ENCODE data around the gene PLEKHM3. TPM values are rescaled to one million over a fixed set of nuclear protein-coding genes. Genes with fewer than 3 reads are reported as not detected.

Gene PLEKHM3
- total and polyA plus RNA-seq, 2 donors (not counting 1 experiment from before 2014, with no cell fraction given): 5.3 to 20.1 TPM

DNA sequence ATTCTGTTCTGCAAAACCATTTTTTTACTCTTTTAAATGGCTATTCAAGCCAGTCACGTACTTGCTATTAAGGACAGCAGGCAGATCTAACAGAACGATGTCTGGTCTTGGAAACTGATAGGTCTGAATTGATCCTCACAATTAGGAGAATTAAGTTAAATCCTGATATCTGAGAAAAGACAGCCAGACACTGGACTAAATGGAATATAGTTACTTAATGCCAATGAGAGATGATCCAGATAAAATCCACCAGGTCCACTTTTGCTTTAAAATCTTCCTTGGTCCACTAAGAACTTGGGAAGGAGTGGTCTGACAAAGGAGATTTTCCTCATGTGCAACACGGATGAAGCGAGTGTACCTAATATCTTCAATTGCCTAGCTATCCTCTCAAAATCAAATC lies 86.9 kb downstream of the PLEKHM3 start:
- TF ChIP-seq, protein P1, sequence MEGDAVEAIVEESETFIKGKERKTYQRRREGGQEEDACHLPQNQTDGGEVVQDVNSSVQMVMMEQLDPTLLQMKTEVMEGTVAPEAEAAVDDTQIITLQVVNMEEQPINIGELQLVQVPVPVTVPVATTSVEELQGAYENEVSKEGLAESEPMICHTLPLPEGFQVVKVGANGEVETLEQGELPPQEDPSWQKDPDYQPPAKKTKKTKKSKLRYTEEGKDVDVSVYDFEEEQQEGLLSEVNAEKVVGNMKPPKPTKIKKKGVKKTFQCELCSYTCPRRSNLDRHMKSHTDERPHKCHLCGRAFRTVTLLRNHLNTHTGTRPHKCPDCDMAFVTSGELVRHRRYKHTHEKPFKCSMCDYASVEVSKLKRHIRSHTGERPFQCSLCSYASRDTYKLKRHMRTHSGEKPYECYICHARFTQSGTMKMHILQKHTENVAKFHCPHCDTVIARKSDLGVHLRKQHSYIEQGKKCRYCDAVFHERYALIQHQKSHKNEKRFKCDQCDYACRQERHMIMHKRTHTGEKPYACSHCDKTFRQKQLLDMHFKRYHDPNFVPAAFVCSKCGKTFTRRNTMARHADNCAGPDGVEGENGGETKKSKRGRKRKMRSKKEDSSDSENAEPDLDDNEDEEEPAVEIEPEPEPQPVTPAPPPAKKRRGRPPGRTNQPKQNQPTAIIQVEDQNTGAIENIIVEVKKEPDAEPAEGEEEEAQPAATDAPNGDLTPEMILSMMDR (conservative IDR thresholded peaks at IDR 0.05 in 1 of 2, IDR thresholded peaks at IDR 0.05 in 1 of 2; ENCODE audit: low read depth in 1 of 2, low read length in 2 of 2): no peak
- TF ChIP-seq EZH2 (IDR thresholded peaks at IDR 0.05; ENCODE audit: low read length, missing control alignments): no peak

DNA sequence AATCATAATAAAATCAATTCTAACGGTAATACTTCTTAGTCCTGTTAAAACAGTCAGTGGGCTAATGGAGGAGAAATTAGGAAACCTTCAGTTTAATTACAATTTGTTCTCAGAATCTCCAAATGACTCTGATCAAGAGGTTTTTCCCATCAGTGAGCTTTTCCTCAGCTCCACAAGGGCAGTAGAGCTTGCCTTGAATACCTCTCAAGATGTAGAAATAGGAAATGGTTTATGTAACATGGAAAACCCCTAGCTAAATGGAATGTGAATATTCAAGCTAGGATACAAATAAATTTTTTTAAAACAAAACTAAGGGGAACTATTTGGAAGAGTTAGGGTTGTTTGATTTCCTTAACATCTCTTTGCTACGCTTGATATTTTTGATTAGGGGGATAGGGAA lies 87.5 kb downstream of the PLEKHM3 start:
- H3K27me3 ChIP-seq (ENCODE audit: control insufficient read depth, insufficient read depth, low read length): no peaks in the 10 kb centered on the region

More for the DNA sequence above, 86.9 kb downstream of the PLEKHM3 start:
- Histone ChIP-seq H3K27me3 (ENCODE audit: control insufficient read depth, insufficient read depth, low read length) (no peaks in the 10 kb centered on the region), H3K4me3 (replicated peaks in 1 of 4; ENCODE audit: control extremely low read depth in 1 of 4, insufficient read depth in 1 of 4, low read depth in 3 of 4, low read length in 4 of 4) (no peak overlapping the region), H3K4me2 (ENCODE audit: extremely low read depth, insufficient read depth, low read length) (no peak overlapping the region), H3K27ac (ENCODE audit: insufficient read depth, low read length) (no peak overlapping the region), H3K36me3 (ENCODE audit: control insufficient read depth, insufficient read depth, low read length) (no peaks in the 10 kb centered on the region), H3K4me1 (ENCODE audit: control insufficient read depth, extremely low read depth, insufficient read depth, low read length) (no peaks in the 10 kb centered on the region), H3K9me3 (ENCODE audit: control insufficient read depth, insufficient read depth, low read depth, low read length) (no peaks in the 10 kb centered on the region), H3K79me2 (ENCODE audit: control insufficient read depth, insufficient read depth, low read length) (no peaks in the 10 kb centered on the region), H4K20me1 (ENCODE audit: control insufficient read depth, extremely low read depth, insufficient read depth, low read length) (no peaks in the 10 kb centered on the region), H3K9ac (ENCODE audit: insufficient read depth, low read length) (no peak overlapping the region), H2AFZ (ENCODE audit: low read length) (no peak overlapping the region)
- no peak for DNase-seq (ENCODE audit: low read depth in 2 of 2)

GRCh38 chr2:207937253-207937652 lies 88.1 kb downstream of the PLEKHM3 start:
- Histone ChIP-seq H3K27me3 (ENCODE audit: control insufficient read depth, insufficient read depth, low read length) (no peaks in the 10 kb centered on the region), H2AFZ (ENCODE audit: low read length) (no peak overlapping the region), H3K36me3 (ENCODE audit: control insufficient read depth, insufficient read depth, low read length) (no peaks in the 10 kb centered on the region), H3K79me2 (ENCODE audit: control insufficient read depth, insufficient read depth, low read length) (no peaks in the 10 kb centered on the region), H3K9ac (ENCODE audit: insufficient read depth, low read length) (no peak overlapping the region), H3K27ac (ENCODE audit: insufficient read depth, low read length) (no peak overlapping the region), H3K9me3 (ENCODE audit: control insufficient read depth, insufficient read depth, low read depth, low read length) (no peaks in the 10 kb centered on the region), H3K4me3 (replicated peaks in 1 of 4; ENCODE audit: control extremely low read depth in 1 of 4, insufficient read depth in 1 of 4, low read depth in 3 of 4, low read length in 4 of 4) (no peak overlapping the region), H3K4me2 (ENCODE audit: extremely low read depth, insufficient read depth, low read length) (no peak overlapping the region), H4K20me1 (ENCODE audit: control insufficient read depth, extremely low read depth, insufficient read depth, low read length) (no peaks in the 10 kb centered on the region), H3K4me1 (ENCODE audit: control insufficient read depth, extremely low read depth, insufficient read depth, low read length) (no peaks in the 10 kb centered on the region)
- DNase-seq (ENCODE audit: low read depth in 2 of 2): no peak
- TF ChIP-seq, protein P1 (conservative IDR thresholded peaks at IDR 0.05 in 1 of 2, IDR thresholded peaks at IDR 0.05 in 1 of 2; ENCODE audit: low read depth in 1 of 2, low read length in 2 of 2): no peak
- TF ChIP-seq EZH2 (IDR thresholded peaks at IDR 0.05; ENCODE audit: low read length, missing control alignments): no peak

More for the DNA sequence above, 87.5 kb downstream of the PLEKHM3 start:
- TF ChIP-seq, protein P1 (conservative IDR thresholded peaks at IDR 0.05 in 1 of 2, IDR thresholded peaks at IDR 0.05 in 1 of 2; ENCODE audit: low read depth in 1 of 2, low read length in 2 of 2): no peak
- TF ChIP-seq EZH2 (IDR thresholded peaks at IDR 0.05; ENCODE audit: low read length, missing control alignments): no peak
- H3K9me3 ChIP-seq (ENCODE audit: control insufficient read depth, insufficient read depth, low read depth, low read length): no peaks in the 10 kb centered on the region
- no peak overlapping the region for H3K9ac ChIP-seq (ENCODE audit: insufficient read depth, low read length)
- H3K79me2 ChIP-seq (ENCODE audit: control insufficient read depth, insufficient read depth, low read length): no peaks in the 10 kb centered on the region
- no peak overlapping the region for H3K27ac ChIP-seq (ENCODE audit: insufficient read depth, low read length)
- H2AFZ ChIP-seq (ENCODE audit: low read length): no peak overlapping the region
- H4K20me1 ChIP-seq (ENCODE audit: control insufficient read depth, extremely low read depth, insufficient read depth, low read length): no peaks in the 10 kb centered on the region
- H3K4me2 ChIP-seq (ENCODE audit: extremely low read depth, insufficient read depth, low read length): no peak overlapping the region
- no peaks in the 10 kb centered on the region for H3K36me3 ChIP-seq (ENCODE audit: control insufficient read depth, insufficient read depth, low read length)
- H3K4me3 ChIP-seq (replicated peaks in 1 of 4; ENCODE audit: control extremely low read depth in 1 of 4, insufficient read depth in 1 of 4, low read depth in 3 of 4, low read length in 4 of 4): no peak overlapping the region
- DNase-seq (ENCODE audit: low read depth in 2 of 2): no peak
- H3K4me1 ChIP-seq (ENCODE audit: control insufficient read depth, extremely low read depth, insufficient read depth, low read length): no peaks in the 10 kb centered on the region

All from fibroblast of lung (primary cell).